Left hindlimb (tissue), 1 donor: ENCODE measurements around the gene TICAM2.

Experiments
- DNase-seq: peaks from one replicate; pipeline ENCODE4 v3.0.0-alpha.2; 2018

TICAM2 gene

GRCh38 chr5:115605436-115605835, 3.2 kb upstream of the TICAM2 start:
- DNase-seq, result no peak

- DNase-seq, result no peak
Observed at GRCh38 chr5:115602591-115603125, 379 bp upstream of the TICAM2 start.

- no peak for DNase-seq
Observed at GRCh38 chr5:115600766-115601165, 1.5 kb downstream of the TICAM2 start.

GRCh38 chr5:115599924-115600323, 2.4 kb downstream of the TICAM2 start:
- DNase-seq, result no peak

- no peak for DNase-seq
Observed at GRCh38 chr5:115599502-115599901, 2.8 kb downstream of the TICAM2 start.

DNA sequence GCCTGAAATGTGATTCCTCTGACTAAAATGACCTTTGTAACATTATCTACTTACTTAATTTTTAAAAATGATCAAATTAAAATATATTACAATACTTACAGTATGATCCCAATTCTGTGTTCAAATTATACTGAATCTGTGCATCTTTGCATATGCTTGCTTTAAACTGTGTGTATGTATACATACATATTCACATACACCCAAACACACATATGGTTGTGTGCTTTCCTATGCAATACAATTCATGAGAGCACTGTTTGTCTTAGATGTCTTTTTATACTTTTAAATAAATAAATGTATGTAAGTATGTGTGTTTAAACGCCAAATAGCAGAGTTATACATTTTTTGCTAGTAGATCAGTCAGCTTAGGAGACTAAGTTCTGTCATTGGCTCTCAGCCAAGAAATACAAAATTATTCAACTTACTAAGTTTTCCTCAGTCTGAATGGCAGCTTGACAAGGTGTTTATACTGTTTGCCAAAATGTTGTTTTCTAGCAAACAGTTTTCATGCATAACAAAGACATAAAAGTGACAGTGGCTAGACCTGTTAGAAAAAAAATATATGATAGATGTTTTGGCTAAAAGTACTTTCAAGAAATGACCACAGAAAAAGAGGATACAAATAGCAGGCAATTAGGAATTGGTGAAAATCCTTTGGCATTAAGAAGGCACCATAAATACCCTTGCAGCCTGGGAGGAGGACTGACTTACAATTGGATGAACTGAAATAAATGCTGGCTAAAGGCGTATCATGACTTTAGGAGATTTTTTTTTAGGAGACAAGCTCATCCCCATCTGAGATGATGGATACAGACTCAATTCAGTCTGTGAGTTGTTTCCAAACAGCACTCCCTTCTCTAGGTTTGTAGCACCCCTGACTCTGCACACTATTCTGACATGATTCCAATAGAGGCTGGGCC, 7.9 kb downstream of the TICAM2 start:
- no peak for DNase-seq

DNA sequence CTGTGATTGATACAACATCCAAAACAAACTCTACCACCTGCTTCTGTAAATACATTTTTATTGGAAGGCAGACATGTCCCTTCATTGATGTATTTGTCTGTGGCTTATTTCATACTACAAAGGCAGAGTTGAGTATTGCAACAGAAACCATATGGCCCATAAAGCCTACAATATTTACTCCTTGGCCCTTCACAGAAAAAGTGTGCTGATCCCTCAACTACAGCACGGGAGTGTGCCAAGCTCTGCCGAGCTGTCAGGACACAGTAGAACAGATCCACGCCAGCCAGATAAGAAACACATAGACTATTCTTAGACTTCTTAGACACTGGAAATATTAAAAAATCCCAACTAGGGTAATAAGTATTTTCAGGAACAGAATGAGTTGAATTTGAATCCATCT, 13.2 kb downstream of the TICAM2 start:
- no peak for DNase-seq

DNA sequence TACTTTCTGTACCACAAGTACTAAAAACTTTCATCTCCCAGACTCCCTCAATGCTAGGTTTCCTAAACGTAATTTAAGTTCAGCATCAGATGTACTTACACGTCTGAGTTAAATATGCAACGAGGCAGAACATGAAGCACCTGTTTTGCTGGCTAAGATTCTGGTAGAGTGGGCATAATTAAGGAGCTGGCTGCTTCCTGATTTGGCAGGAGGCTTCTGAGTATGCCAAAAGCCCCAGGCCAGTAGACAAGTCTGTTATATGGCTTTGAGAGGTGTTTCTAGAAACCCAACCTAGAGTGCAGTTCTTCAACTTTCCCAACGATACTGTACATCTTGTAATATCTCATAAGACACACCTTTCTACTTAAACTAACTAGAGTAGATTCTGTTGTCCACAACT, 13.6 kb downstream of the TICAM2 start:
- DNase-seq, result no peak

GRCh38 chr5:115586525-115587146, 15.6 kb downstream of the TICAM2 start:
- DNase-seq, result no peak

GRCh38 chr5:115585265-115585664, 17.0 kb downstream of the TICAM2 start:
- DNase-seq, result no peak

DNA sequence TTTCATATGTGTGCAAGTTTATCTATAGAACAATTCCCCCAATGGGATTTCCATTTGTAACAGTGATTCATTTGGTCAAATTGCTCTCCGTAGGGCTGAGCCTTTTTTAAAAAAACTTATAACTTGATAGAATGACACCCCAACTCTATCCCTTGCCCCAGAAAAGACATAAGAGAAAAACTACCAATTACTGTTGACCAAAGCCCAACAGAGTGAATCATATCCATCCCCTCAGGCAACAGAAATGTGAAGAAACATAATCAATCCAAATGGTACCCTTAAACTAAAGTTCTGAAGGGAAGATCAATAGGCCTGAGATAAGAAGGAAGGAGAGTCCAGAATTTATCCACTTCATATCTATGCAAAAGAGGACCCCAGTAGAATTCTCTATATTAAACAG, 17.8 kb downstream of the TICAM2 start:
- DNase-seq, result no peak

- no peak for DNase-seq
Observed at GRCh38 chr5:115583474-115583873, 18.8 kb downstream of the TICAM2 start.

- no peak for DNase-seq
Observed at GRCh38 chr5:115580941-115581340, 21.3 kb downstream of the TICAM2 start.

- no peak for DNase-seq
Observed at GRCh38 chr5:115579747-115580173, 22.5 kb downstream of the TICAM2 start.

- no peak for DNase-seq
Observed at GRCh38 chr5:115579216-115579615, 23.1 kb downstream of the TICAM2 start.

GRCh38 chr5:115578657-115579056, 23.6 kb downstream of the TICAM2 start:
- no peak for DNase-seq

DNA sequence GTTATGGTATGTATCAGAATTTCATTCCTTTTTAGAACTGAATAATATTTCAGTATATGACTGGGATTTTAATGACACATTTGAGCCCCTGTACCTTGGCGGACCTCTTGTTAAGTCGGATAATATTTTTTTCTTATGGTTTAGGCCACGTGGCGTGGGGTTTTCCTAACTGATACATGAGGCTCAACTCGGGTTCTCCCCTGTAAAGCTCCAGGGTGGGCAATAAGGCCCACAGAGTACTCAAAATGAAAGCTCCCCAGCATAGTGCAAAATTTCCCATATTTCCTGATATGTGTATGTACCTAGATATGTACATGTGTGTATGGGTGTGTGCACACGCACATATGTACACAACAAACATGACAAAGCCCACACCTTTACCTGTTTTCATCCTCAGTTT, 24.5 kb downstream of the TICAM2 start:
- no peak for DNase-seq

DNA sequence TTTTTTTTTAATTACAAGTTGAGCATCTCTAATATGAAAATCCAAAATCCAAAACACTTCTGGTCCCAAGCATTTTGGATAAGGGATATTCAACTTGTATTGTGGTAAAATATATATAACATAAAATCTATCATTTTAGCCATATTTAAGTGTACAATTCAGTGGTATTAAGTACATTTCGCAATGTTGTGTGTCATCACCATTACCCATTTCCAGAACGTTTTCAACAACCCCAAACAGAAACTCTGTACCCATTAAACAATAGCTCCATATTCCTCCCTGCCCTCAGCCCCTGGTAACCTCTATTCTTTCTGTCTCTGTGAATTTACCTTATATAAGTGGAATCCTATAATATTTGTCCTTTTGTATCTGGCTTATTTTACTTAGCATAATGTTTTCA, 24.9 kb downstream of the TICAM2 start:
- no peak for DNase-seq

DNA sequence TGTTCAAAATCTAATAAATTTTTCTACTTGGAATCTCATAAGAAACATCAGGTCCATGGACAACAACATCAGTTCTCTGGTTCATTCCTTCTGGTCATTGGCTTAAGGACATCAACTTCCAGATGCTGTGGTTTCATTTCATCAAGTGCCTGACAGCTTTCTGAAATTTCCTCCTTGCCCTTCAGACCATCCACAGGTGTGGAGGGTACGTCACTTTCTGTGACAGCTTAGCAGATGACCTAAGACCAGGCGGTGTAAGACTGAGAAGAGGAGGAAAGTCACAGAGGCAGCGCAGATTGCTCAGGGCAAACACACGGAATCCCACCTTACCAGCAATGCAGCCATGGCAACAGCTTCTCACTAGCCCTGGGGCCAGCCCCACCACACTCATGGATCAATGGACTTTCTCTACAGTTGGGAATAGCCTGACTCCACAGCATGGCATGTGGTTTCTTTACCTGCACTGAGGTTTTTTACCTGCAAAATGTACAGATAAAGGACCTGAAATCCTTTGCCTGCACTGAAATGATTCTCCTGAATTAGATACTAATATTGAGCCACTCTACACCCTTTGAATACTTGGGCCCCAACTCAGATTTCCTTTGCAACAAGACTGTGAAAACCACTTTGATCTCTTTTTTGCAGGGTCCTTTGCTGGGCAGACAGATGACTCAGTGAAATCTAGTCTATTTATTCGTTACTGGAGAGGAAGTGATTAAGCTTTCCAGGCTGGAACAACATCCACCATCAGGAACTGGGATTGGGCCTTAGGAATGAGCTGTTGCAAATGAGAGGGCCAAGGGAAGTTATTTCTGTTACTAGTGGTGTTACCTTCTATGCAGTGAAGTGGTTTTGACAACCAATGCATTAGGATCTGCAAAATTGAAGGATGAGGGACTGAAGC, 26.9 kb downstream of the TICAM2 start:
- no peak for DNase-seq

GRCh38 chr5:115573133-115573532, 29.1 kb downstream of the TICAM2 start:
- no peak for DNase-seq

DNA sequence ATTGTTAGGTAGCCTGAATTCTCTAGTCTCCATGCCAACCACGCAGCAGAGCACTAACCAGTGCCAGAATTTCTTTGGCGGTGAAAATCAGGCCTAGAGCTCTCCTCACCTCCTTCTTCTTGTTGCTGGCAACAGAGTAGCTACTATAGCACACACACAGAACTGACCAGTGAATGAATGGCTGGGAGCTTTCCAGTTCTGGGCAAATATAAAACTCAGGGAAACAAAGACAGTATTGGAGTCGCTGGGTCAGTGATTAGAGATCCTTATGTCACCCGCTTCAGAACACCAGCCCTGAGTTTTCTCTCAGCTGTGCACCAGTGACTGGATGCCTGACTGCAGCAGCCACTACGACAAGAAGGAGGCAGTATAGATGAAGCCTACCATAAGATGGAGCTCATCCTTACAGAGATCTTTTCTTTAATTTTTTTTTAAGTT, 30.8 kb downstream of the TICAM2 start:
- no peak for DNase-seq

GRCh38 chr5:115568668-115569067, 33.6 kb downstream of the TICAM2 start:
- DNase-seq, result no peak

GRCh38 chr5:115565233-115565632, 37.0 kb downstream of the TICAM2 start:
- no peak for DNase-seq
